WI38 (cell line): ENCODE data around the gene SLC3A2.
"Not testable (repeated sequence)": the region's sequence is repeated elsewhere in the genome, so short reads cannot be mapped to it uniquely, and the experiment has no call there.

Experiments used
- H3K4me3 ChIP-seq: 2 replicates; pipeline ENCODE4 v1.5.1; 2011; ENCODE audit warnings: low read depth, mild to moderate bottlenecking, control low read depth, low read length
- TF ChIP-seq, protein P1 (sequence below): IDR thresholded peaks from 2 replicates; pipeline ENCODE4 v1.5.1; 2012; ENCODE audit warnings: low read depth, mild to moderate bottlenecking, control low read depth, low read length

The SLC3A2 gene

DNA sequence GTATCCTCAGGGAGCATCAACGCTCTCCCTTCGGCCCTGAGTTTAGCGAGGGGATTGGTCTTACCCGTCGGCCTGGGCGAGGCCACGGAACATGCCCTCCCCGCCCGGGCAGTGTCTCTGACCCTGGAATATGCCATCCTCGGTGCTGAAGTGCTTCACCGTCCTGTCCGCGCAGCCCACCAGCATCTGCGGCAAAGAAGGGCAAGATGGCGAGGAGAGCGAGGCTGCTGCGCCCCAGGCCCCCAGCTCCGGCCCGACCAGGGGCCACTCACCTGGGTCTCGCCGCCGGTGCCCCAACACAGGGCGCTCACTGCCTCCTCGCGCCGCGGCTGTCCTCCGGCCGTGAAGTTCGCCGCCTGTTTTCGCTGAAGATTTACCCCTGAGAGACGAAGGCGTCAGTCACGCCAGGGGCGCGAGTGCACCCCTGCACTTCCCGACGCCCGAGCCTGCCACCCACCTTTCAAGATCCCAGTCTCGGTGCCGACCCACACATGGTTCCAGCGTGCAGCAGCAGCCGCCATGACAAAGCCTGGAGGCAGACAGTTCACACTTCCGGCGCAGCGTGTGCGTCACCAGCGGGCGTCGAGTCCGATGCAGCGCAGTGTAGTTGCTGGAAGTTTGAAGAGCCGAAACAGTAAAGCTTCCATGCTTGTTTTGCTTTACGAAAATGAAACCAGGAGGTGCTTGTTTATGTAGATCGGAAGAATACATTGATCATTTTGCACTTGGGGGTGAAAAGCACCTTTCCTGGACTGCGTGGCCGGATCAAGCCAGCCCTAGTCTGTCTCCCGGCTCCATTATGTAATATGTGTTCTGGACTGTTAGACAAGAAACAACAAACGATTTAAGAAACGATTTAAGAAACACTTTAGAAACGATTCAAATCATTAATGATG lies 41.4 kb upstream of the SLC3A2 start, which contains the start of gene WDR74:
WDR74 (minus strand) TSS at position 541 of the 896 bp plus-strand sequence; CDS start at position 521, 20 bp downstream.
- peak within 1 kb of the TSS; percentile 93 for H3K4me3 ChIP-seq
- TF ChIP-seq, protein P1, sequence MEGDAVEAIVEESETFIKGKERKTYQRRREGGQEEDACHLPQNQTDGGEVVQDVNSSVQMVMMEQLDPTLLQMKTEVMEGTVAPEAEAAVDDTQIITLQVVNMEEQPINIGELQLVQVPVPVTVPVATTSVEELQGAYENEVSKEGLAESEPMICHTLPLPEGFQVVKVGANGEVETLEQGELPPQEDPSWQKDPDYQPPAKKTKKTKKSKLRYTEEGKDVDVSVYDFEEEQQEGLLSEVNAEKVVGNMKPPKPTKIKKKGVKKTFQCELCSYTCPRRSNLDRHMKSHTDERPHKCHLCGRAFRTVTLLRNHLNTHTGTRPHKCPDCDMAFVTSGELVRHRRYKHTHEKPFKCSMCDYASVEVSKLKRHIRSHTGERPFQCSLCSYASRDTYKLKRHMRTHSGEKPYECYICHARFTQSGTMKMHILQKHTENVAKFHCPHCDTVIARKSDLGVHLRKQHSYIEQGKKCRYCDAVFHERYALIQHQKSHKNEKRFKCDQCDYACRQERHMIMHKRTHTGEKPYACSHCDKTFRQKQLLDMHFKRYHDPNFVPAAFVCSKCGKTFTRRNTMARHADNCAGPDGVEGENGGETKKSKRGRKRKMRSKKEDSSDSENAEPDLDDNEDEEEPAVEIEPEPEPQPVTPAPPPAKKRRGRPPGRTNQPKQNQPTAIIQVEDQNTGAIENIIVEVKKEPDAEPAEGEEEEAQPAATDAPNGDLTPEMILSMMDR = no peak

- peak overlapping the region; percentile 93 for H3K4me3 ChIP-seq
Observed at GRCh38 chr11:62840721-62841360, 39.9 kb upstream of the SLC3A2 start.

- TF ChIP-seq, protein P1 = no peak
Observed at GRCh38 chr11:62841361-62842170, 39.1 kb upstream of the SLC3A2 start.

DNA sequence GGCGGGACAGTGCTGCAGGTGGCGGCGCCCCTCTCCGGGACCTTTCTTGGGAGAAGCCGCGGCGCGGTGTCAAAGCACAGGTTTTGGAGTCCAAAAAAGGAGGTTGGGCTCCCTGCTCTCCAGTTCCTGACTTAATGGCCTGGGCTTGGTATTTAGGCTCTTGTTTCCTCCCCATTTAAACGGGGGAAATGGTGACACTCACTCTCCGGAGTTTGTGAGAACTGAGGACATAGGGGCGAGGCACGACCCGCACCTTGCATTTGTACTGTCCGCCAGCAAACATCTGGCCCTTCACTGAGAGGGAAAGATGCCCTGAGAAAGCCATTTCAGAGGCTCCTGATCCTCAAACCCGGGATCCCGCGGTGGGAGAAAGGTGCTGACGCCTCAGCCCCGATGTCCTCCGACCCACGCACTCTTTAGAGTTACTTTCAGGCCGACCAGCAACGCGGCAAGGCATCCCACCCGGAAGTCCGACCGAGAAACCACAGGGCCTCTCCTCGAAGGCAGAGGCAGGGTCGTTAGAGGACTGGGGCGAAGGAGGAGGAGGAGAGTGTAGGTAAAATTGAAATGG lies 38.4 kb upstream of the SLC3A2 start:
- peak overlapping the region; percentile 37 for H3K4me3 ChIP-seq
- TF ChIP-seq, protein P1 = no peak

More at GRCh38 chr11:62841361-62842170, 39.1 kb upstream of the SLC3A2 start:
- peak overlapping the region; percentile 37 for H3K4me3 ChIP-seq

DNA sequence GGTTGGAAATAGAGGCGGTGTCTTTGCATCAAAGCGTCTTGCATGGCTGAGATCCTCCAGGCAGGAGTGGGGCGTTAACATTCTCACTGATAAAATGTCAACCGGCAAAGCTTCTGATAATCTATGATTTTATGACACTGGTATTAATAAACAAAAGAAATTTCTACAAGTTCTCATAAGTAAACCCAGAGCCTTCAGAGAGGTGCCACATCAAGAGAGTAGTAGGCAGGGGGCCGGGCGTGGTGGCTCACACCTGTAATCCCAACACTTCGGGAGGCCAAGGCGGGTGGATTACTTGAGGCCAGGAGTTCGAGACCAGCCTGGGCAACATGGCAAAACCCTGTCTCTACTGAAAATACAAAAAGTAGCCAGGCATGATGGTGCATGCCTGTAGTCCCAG lies 37.8 kb upstream of the SLC3A2 start:
- H3K4me3 ChIP-seq = not testable (repeated sequence)

GRCh38 chr11:62843466-62843865 lies 37.2 kb upstream of the SLC3A2 start:
- no peak overlapping the region for H3K4me3 ChIP-seq
- TF ChIP-seq, protein P1 = no peak

DNA sequence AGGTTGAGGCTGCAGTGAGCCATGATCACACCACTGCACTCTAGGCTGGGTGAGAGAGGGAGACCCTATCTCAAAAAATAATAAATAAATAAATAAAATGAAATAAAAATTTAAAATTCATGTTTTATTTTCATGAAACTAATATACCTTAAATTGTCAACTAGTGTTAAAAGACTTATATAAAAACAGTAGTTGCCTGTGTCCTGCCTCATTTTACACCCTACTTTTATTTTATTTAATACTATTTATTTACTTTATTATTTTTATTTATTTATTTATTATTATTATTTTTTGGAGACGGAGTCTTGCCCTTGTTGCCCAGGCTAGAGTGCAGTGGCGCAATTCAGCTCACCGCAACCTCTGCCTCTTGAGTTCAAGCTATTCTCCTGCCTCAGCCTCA lies 36.5 kb upstream of the SLC3A2 start:
- H3K4me3 ChIP-seq = no peak overlapping the region
- TF ChIP-seq, protein P1 = no peak

DNA sequence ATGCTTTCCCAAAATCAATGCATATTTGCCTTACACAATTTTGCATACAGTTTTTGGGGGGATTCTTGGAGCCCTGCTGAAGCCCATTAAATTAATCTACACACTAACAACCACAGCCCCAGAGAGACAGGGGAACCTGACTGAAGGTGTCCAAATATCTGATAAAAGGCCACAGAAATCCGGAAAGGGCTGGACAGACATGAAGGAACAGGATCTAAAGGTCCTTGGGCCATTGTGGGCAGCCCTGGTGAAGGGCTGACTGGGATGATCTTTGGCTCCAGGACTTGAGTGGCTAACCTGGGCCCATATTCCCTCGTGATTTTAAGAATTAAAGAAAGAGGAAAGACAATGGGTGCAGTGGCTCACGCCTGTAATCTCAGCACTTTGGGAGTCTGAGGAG lies 34.5 kb upstream of the SLC3A2 start:
- TF ChIP-seq, protein P1 = no peak
- H3K4me3 ChIP-seq = no peak overlapping the region
